ENCODE measurements around the gene ADCY6.
"Not testable (repeated sequence)": the region's sequence is repeated elsewhere in the genome, so short reads cannot be mapped to it uniquely, and the experiment has no call there.

Gene ADCY6

GRCh38 chr12:48764521-48764920, 24.4 kb downstream of the ADCY6 start:
- DNase-seq, result no peak

- DNase-seq, result no peak
Observed at GRCh38 chr12:48758737-48759136, 30.2 kb downstream of the ADCY6 start.

GRCh38 chr12:48758186-48758585, 30.7 kb downstream of the ADCY6 start:
- no peak for DNase-seq

- peak in 1 of 56 donors; percentile 3 for DNase-seq
Observed at GRCh38 chr12:48750769-48751356, 38.0 kb downstream of the ADCY6 start.

GRCh38 chr12:48750215-48750614, 38.7 kb downstream of the ADCY6 start:
- DNase-seq, result no peak

- no peak for DNase-seq
Observed at GRCh38 chr12:48744251-48745008, 44.5 kb downstream of the ADCY6 start.

GRCh38 chr12:48739618-48740269, 49.1 kb downstream of the ADCY6 start:
- no peak for DNase-seq

- no peak for DNase-seq
Observed at GRCh38 chr12:48736456-48736855, 52.4 kb downstream of the ADCY6 start.

GRCh38 chr12:48728807-48729206, 60.1 kb downstream of the ADCY6 start:
- no peak for DNase-seq

GRCh38 chr12:48720737-48721136, 68.2 kb downstream of the ADCY6 start:
- not testable (repeated sequence) for DNase-seq

- DNase-seq, result not testable (repeated sequence)
Observed at GRCh38 chr12:48720171-48720570, 68.7 kb downstream of the ADCY6 start.

GRCh38 chr12:48719002-48719401, 69.9 kb downstream of the ADCY6 start:
- DNase-seq, result not testable (repeated sequence)

- DNase-seq, result no peak
Observed at GRCh38 chr12:48717252-48717695, 71.6 kb downstream of the ADCY6 start.

- DNase-seq, result peak; percentile 72 to 99 (median 96)
Observed at GRCh38 chr12:48716493-48717251, 72.2 kb downstream of the ADCY6 start, which contains the start of gene CCNT1. TSS of gene CCNT1 (minus strand) at chr12:48716707. CDS start at chr12:48716675, 32 bp downstream.
